Measurements from ENCODE around the gene DDRGK1.
"Not testable (repeated sequence)": the region's sequence is repeated elsewhere in the genome, so short reads cannot be mapped to it uniquely, and the experiment has no call there.

Gene DDRGK1

GRCh38 chr20:3193806-3194616 lies 10.5 kb downstream of the DDRGK1 start:
- DNase-seq (ENCODE audit: low read depth) = no peak
- TF ChIP-seq, protein P1, sequence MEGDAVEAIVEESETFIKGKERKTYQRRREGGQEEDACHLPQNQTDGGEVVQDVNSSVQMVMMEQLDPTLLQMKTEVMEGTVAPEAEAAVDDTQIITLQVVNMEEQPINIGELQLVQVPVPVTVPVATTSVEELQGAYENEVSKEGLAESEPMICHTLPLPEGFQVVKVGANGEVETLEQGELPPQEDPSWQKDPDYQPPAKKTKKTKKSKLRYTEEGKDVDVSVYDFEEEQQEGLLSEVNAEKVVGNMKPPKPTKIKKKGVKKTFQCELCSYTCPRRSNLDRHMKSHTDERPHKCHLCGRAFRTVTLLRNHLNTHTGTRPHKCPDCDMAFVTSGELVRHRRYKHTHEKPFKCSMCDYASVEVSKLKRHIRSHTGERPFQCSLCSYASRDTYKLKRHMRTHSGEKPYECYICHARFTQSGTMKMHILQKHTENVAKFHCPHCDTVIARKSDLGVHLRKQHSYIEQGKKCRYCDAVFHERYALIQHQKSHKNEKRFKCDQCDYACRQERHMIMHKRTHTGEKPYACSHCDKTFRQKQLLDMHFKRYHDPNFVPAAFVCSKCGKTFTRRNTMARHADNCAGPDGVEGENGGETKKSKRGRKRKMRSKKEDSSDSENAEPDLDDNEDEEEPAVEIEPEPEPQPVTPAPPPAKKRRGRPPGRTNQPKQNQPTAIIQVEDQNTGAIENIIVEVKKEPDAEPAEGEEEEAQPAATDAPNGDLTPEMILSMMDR (IDR thresholded peaks at IDR 0.05; ENCODE audit: insufficient read depth, low read depth, low read length, missing control alignments) = no peak
- no peak overlapping the region for H3K4me3 ChIP-seq (ENCODE audit: low read depth, low read length)

DNA sequence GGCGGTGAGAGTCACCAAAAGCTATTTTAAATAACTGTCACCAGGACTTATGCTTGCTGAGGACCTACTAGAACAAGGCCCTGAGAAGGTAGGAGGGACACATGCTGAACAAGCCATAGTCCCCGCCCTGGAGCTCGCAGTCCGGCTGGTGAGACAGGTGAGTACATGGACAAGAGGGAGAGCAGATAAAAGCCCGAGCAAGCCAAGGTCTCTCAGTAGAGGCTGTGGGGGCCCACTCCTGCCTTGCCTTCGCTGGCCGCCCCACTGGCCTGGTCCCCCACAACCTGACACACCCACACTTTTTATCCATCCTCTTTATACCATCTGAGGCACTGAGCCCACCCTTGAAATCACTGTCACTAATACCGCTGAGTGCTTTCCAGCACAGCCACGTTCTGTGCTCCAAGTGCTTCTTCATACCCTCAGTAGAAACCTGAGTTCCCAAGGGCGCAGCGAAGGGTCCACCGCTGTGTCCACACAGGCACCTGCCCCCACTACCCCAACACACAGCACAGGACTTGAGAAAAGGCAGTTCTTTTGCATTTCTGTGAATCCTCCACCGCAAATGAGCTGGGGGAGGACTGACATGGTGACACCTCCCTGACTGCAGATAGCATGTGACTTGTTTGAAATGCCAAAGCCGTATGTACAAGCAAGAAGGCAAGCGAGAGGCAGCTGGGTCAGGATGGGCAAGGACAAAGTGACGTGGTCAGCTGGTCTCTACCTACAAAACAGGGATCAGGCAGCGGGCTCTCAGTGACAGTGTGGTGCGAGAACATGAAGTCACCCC lies 12.1 kb downstream of the DDRGK1 start:
- no peak for DNase-seq (ENCODE audit: low read depth)
- no peak overlapping the region for H3K4me3 ChIP-seq (ENCODE audit: low read depth, low read length)
- TF ChIP-seq, protein P1 (IDR thresholded peaks at IDR 0.05; ENCODE audit: insufficient read depth, low read depth, low read length, missing control alignments) = no peak

- TF ChIP-seq, protein P1 (IDR thresholded peaks at IDR 0.05; ENCODE audit: insufficient read depth, low read depth, low read length, missing control alignments) = no peak
- no peak for DNase-seq (ENCODE audit: low read depth)
Measured at GRCh38 chr20:3190681-3191111, 13.8 kb downstream of the DDRGK1 start.

DNA sequence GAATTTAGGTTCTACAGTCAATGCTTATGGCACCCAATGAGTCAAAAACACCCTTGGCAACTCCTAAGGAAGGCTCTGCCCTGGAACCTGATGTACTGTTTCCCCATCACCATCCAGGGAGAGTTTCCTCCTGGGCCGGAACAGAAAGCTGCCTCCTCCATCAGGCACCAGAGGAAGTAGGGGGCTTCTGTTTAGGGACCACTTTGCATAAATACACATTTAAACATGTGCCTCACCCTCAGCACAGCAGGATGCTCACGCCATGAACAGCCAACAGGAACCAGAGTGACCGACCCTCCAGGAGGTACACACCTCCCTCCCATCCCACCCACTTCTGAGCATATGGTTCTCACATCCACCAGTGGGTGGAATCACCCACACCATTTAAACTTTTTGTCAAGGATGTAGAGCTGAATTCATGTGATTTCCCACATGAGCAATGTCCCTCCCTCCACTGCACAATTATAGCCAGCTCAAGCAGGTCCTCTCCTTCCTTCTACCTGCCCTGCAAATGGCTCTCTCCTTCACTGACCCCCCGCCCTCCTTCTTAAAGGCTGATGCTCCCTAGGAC lies 14.8 kb downstream of the DDRGK1 start:
- DNase-seq (ENCODE audit: low read depth) = no peak
- TF ChIP-seq, protein P1 (IDR thresholded peaks at IDR 0.05; ENCODE audit: insufficient read depth, low read depth, low read length, missing control alignments) = no peak
- no peak overlapping the region for H3K4me3 ChIP-seq (ENCODE audit: low read depth, low read length)

More at GRCh38 chr20:3190681-3191111, 13.8 kb downstream of the DDRGK1 start:
- no peak overlapping the region for H3K4me3 ChIP-seq (ENCODE audit: low read depth, low read length)

DNA sequence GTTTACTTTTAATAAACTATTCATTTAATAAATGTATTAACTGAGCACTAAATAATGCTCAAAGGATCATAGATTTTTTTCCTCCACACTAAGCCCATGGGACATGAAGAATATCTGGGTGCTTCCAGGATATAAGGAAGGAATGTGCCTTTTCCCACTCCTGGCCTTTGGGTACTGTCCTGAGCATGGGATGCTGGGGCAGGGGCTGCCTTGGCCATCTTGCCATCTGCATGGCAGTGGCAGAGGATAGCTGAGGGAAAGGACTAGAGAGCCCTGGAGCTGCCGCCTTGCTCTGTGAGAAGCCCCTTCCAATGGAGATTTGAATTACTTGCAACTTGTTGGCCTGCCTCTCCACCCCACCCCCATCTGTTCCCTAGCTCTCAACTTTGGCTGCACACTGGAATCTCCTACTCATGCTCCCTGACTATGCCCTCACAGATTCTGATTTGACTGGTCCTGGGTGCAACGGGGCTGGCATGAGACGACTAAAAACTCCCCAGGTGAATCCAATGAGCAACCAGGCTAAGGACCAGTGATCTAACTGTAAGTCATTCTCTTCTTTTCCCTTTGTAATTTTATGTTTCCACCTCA lies 15.6 kb downstream of the DDRGK1 start:
- H3K4me3 ChIP-seq (ENCODE audit: low read depth, low read length) = no peak overlapping the region
- TF ChIP-seq, protein P1 (IDR thresholded peaks at IDR 0.05; ENCODE audit: insufficient read depth, low read depth, low read length, missing control alignments) = no peak
- DNase-seq (ENCODE audit: low read depth) = no peak

DNA sequence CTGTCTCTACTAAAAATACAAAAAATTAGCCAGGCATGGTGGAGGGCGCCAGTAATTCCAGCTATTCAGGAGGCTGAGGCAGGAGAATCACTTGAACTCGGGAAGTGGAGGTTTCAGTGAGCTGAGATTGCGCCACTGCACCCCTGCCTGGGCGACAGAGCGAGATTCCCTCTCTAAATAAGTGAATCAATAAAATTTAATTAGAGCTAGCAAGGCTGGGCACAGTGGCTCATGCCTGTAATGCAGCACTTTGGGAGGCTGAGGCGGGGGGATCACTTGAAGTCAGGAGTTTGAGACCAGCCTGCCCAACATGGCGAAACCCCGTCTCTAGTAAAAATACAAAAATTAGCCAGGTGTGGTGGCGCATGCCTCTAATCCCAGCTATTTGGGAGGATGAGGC lies 16.6 kb downstream of the DDRGK1 start:
- DNase-seq (ENCODE audit: low read depth); H3K4me3 ChIP-seq (ENCODE audit: low read depth, low read length): not testable (repeated sequence)

All from GM12865 (cell line).